HepG2 (cell line): ENCODE measurements around the gene HPS3. TPM values are rescaled to one million over a fixed set of nuclear protein-coding genes. Genes with fewer than 3 reads are reported as not detected.

ENCODE experiments used
- ATAC-seq: fragments of 200-7000 bp; cut with Tn5 transposase; 3 replicates; pipeline ENCODE4 v1.9.1; 2020; ENCODE audit warnings: mild to moderate bottlenecking, moderate library complexity
- BruUV-seq: library from RNA; stranded (reverse); fragments of 400-500 nt; replicated peaks from 2 replicates; lab custom pipeline; 2021; lab: Mats Ljungman, UMichigan
- CTCF ChIA-PET: fragments of 300-600 bp; formaldehyde crosslinking; extraction: SDS; loops from one replicate; lab custom pipeline; 2021; ENCODE audit warnings: low total read pairs, inconsistent platforms, low intra/inter-chr PET ratio; lab: Yijun Ruan, JAX
- POLR2A ChIA-PET: fragments of 350-600 bp; sonication (Branson Sonifier 250); formaldehyde crosslinking; loops from one replicate; lab custom pipeline; 2020; ENCODE audit warnings: antibody characterized with exemption, inconsistent platforms; lab: Yijun Ruan, JAX
- DNase-seq: peaks from one replicate; pipeline ENCODE4 v3.0.0-alpha.2; 2015; ENCODE audit warnings: low spot score
- FAIRE-seq: peaks from 3 replicates; lab custom pipeline; 2011; peaks lifted over from hg19 to GRCh38; lab: Jason Lieb, UNC
- H2AFZ ChIP-seq: one replicate; pipeline ENCODE4 v1.6.1; 2011; ENCODE audit warnings: low read length, inconsistent platforms
- H3K27ac ChIP-seq: fragments of 300-600 bp; 3 replicates; pipeline ENCODE4 v1.8.0; 2011; ENCODE audit warnings: mixed run types, mild to moderate bottlenecking, mixed read lengths, low read length, inconsistent platforms; ENCODE audit not compliant: insufficient read depth; ENCODE audit errors: extremely low read length
- H3K27me3 ChIP-seq, 2 experiments: fragments of 200-600 bp in 1 of 2; 2 replicates in 1 of 2; 3 replicates in 1 of 2; pipeline versions ENCODE4 v1.6.0 to v1.8.0; 2011; ENCODE audit warnings: low read length in 2 of 2, mild to moderate bottlenecking in 2 of 2, moderate library complexity in 2 of 2, inconsistent platforms in 1 of 2; ENCODE audit not compliant: insufficient read depth in 2 of 2, control insufficient read depth in 1 of 2
- H3K36me3 ChIP-seq, 2 experiments: fragments of 200-600 bp in 1 of 2; replicated peaks in 1 of 2; 2 replicates in 1 of 2; 3 replicates in 1 of 2; pipeline versions ENCODE4 v1.5.1 to v1.8.0; 2011; ENCODE audit warnings: low read length in 2 of 2, inconsistent platforms in 1 of 2; ENCODE audit not compliant: insufficient read depth in 2 of 2, control insufficient read depth in 1 of 2
- H3K4me1 ChIP-seq: 2 replicates; pipeline ENCODE4 v1.5.1; 2012; ENCODE audit warnings: low read length, inconsistent platforms; ENCODE audit not compliant: insufficient read depth
- H3K4me2 ChIP-seq: 2 replicates; pipeline ENCODE4 v1.6.0; 2011; ENCODE audit warnings: low read depth, low read length, inconsistent platforms
- H3K4me3 ChIP-seq, 3 experiments: fragments of 200-600 bp in 1 of 3; sonication (generic), shearing (Covaris generic) in 1 of 3; replicated peaks in 1 of 3; 2 replicates each; pipeline ENCODE4 v1.5.1; 2011 to 2016; ENCODE audit warnings: low read length in 3 of 3, inconsistent platforms in 2 of 3, low read depth in 2 of 3, mild to moderate bottlenecking in 2 of 3, control low read depth in 1 of 3, mixed read lengths in 1 of 3; ENCODE audit not compliant: insufficient read depth in 1 of 3
- H3K79me2 ChIP-seq: one replicate; pipeline ENCODE4 v1.6.1; 2011; ENCODE audit warnings: low read length, inconsistent platforms; ENCODE audit not compliant: insufficient read depth
- H3K9ac ChIP-seq: 2 replicates; pipeline ENCODE4 v1.6.0; 2011; ENCODE audit warnings: mild to moderate bottlenecking, low read depth, low read length, inconsistent platforms; ENCODE audit not compliant: insufficient read depth
- H3K9me3 ChIP-seq: 2 replicates; pipeline ENCODE4 v1.5.1; 2012; ENCODE audit warnings: mild to moderate bottlenecking, low read length
- H4K20me1 ChIP-seq: 2 replicates; pipeline ENCODE4 v1.6.0; 2011; ENCODE audit warnings: inconsistent platforms, mild to moderate bottlenecking, low read length, moderate library complexity; ENCODE audit not compliant: insufficient read depth
- E2F5 ChIP-seq: sonication (generic); formaldehyde crosslinking; conservative IDR thresholded peaks from 2 replicates; pipeline ENCODE4 v1.4.0; 2020; ENCODE audit warnings: missing genetic modification reagents
- NR2C2 ChIP-seq: sonication (generic); formaldehyde crosslinking; IDR thresholded peaks from 2 replicates; pipeline ENCODE4 v1.4.0; 2020; ENCODE audit warnings: missing genetic modification reagents, mild to moderate bottlenecking, moderate library complexity, borderline replicate concordance
- NRL ChIP-seq: sonication (generic); formaldehyde crosslinking; IDR thresholded peaks from 2 replicates; pipeline ENCODE4 v1.5.0; 2020; ENCODE audit warnings: missing genetic modification reagents, mild to moderate bottlenecking, moderate library complexity, borderline replicate concordance
- POGZ ChIP-seq: sonication (generic); formaldehyde crosslinking; IDR thresholded peaks from 2 replicates; pipeline ENCODE4 v1.4.0; 2020; ENCODE audit warnings: mild to moderate bottlenecking, missing genetic modification reagents
- POLR2AphosphoS2 ChIP-seq: IDR thresholded peaks from 2 replicates; pipeline ENCODE4 v1.6.1; 2011; ENCODE audit warnings: low read depth, low read length, improper control_type of control experiment
- SIX1 ChIP-seq: sonication (generic); formaldehyde crosslinking; IDR thresholded peaks from 2 replicates; pipeline ENCODE4 v1.4.0; 2020; ENCODE audit warnings: missing genetic modification reagents, borderline replicate concordance
- TCF7L2 ChIP-seq: IDR thresholded peaks from 2 replicates; pipeline ENCODE4 v1.6.1; 2011; ENCODE audit warnings: mild to moderate bottlenecking, low read depth, low read length, moderate library complexity
- ZBTB26 ChIP-seq: IDR thresholded peaks from 2 replicates; pipeline ENCODE4 v1.6.1; 2016; ENCODE audit warnings: missing compliant biosample characterization, missing genetic modification reagents, borderline replicate concordance
- ZGPAT ChIP-seq: IDR thresholded peaks from 2 replicates; pipeline ENCODE4 v1.6.1; 2016; ENCODE audit warnings: mild to moderate bottlenecking
- ZMYM3 ChIP-seq: sonication (generic); formaldehyde crosslinking; IDR thresholded peaks from 2 replicates; pipeline ENCODE4 v1.5.1; 2020; ENCODE audit warnings: mild to moderate bottlenecking, missing genetic modification reagents
- ZMYM4 ChIP-seq: sonication (generic); formaldehyde crosslinking; IDR thresholded peaks from 2 replicates; pipeline ENCODE4 v1.8.1; 2023; ENCODE audit warnings: mild to moderate bottlenecking, missing genetic modification reagents
- ZNF207 ChIP-seq: fragments of 450-650 bp; IDR thresholded peaks from 2 replicates; pipeline ENCODE4 v1.6.1; 2016; ENCODE audit warnings: antibody characterized with exemption, borderline replicate concordance
- ZNF30 ChIP-seq: sonication (generic); formaldehyde crosslinking; IDR thresholded peaks from 2 replicates; pipeline ENCODE4 v1.5.0; 2020; ENCODE audit warnings: mild to moderate bottlenecking, missing genetic modification reagents
- ZNF672 ChIP-seq: sonication (generic); formaldehyde crosslinking; IDR thresholded peaks from 2 replicates; pipeline ENCODE4 v1.8.1; 2022; ENCODE audit warnings: missing genetic modification reagents
- ZNF75D ChIP-seq: sonication (generic); formaldehyde crosslinking; IDR thresholded peaks from 2 replicates; pipeline ENCODE4 v1.8.1; 2023; ENCODE audit warnings: missing genetic modification reagents, mild to moderate bottlenecking, borderline replicate concordance
- WGBS: methylation state at CpG from one replicate; pipeline ENCODE4 v1.1.6; 2017; ENCODE audit warnings: low lambda C conversion rate; 5-methylcytosine and 5-hydroxymethylcytosine counted together
- in situ Hi-C: cut with HindIII; loops from 2 replicates; pipeline ENCODE4 v1.10.0; 2017; ENCODE audit warnings: low pct_unique_long_range_greater_than_20kb; ENCODE audit not compliant: extremely low pct_ligation_motif_present
- intact Hi-C: fragments of 100-400 bp; cut with micrococcal nuclease; formaldehyde crosslinking; loops from one replicate; pipeline ENCODE4 v1.10.0; 2022; ENCODE audit not compliant: unreplicated experiment
- polyA plus RNA-seq, 8 experiments: library from polyadenylated mRNA; depleted of rRNA in 3 of 8; stranded (reverse) in 7 of 8; unstranded in 1 of 8; fragments of >200 nt; fragmentation: Illumina TruSeq in 4 of 8; extraction: Trizol in 4 of 8; gene quantifications; 2 replicates each; pipeline versions ENCODE4 v1.2.1 to v1.2.3, GENCODE V29; 2011 to 2016; ENCODE audit warnings: low read depth in 4 of 8, missing spikeins in 1 of 8, mixed read lengths in 1 of 8; ENCODE audit not compliant: insufficient read depth in 1 of 8
- total RNA-seq, 5 experiments: library from RNA; depleted of rRNA; stranded (reverse); fragments of >200 nt; fragmentation: Illumina TruSeq; extraction: Trizol; gene quantifications; 2 replicates each; pipeline ENCODE4 v1.2.3, GENCODE V29; 2016; ENCODE audit warnings: low read depth in 1 of 5

The HPS3 gene
- total and polyA plus RNA-seq, 2 of the 13 experiments (the other 11 are each of a cell fraction or from before 2014, with no cell fraction given), result 9.5 to 18.9 TPM

DNA sequence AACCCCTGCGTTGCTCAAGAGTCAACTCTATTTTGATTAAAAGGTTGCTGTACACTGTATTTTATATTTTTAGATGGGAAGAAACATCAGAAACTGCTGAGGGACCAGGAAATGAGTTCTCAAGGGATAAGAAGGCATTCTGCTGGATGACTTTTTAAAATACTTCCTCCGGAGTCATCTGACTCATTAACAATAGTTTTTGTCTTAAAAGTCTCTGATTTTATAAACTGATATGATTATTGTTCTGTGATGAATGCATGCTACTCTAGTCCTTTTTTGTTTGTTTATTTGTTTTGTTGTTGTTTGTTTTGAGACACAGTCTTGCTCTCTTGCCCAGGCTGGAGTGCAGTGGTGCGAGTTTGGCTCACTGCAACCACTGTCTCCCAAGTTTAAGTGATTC lies 25.0 kb upstream of the HPS3 start:
- H4K20me1 ChIP-seq, result no peaks in the 10 kb centered on the region
- intact Hi-C loops (no loop called here), in situ Hi-C loops (no loop called here)
- no peak overlapping the region for H3K4me3 ChIP-seq
- CTCF ChIA-PET, result no interaction called here
- FAIRE-seq (no peak), DNase-seq (no peak), ATAC-seq (no peak)
- H2AFZ ChIP-seq, result no peak overlapping the region
- no peaks in the 10 kb centered on the region for H3K79me2 ChIP-seq
- no peaks in the 10 kb centered on the region for H3K36me3 ChIP-seq
- H3K9ac ChIP-seq, result no peak overlapping the region
- POLR2A ChIA-PET, result no interaction called here
- H3K9me3 ChIP-seq, result peaks cover 12% of the 10 kb centered on the region
- no peak for TF ChIP-seq NRL (CRISPR knock-in tag)
- BruUV-seq, result no TSS peak
- H3K27me3 ChIP-seq, result no peaks in the 10 kb centered on the region
- no peak overlapping the region for H3K4me2 ChIP-seq
- H3K4me1 ChIP-seq, result no peaks in the 10 kb centered on the region
- 72% methylated on average over 3 of the region's 3 CpGs for WGBS
- no peak overlapping the region for H3K27ac ChIP-seq

GRCh38 chr3:149114458-149114857 lies 15.0 kb upstream of the HPS3 start:
- BruUV-seq, result no TSS peak
- CTCF ChIA-PET, result no interaction called here
- TF ChIP-seq ZMYM4 (CRISPR knock-in tag) (no peak), E2F5 (no peak), ZMYM3 (CRISPR knock-in tag) (no peak), ZNF75D (CRISPR knock-in tag) (no peak), ZNF30 (CRISPR knock-in tag) (no peak), POGZ (CRISPR knock-in tag) (no peak), ZGPAT (no peak), ZNF672 (no peak), TCF7L2 (no peak), ZBTB26 (CRISPR knock-in tag) (no peak), POLR2AphosphoS2 (no peak), SIX1 (CRISPR knock-in tag) (no peak), ZNF207 (no peak), NR2C2 (CRISPR knock-in tag) (no peak)

More at GRCh38 chr3:149114458-149114857, 15.0 kb upstream of the HPS3 start:
- peaks cover 2 to 10% of the 10 kb centered on the region in 2 experiments; a peak in 2 of 5 replicates for H3K27me3 ChIP-seq
- no peaks in the 10 kb centered on the region for H3K79me2 ChIP-seq
- no peak overlapping the region for H3K4me2 ChIP-seq
- H3K36me3 ChIP-seq, result no peaks in the 10 kb centered on the region
- H3K9ac ChIP-seq, result no peak overlapping the region
- ATAC-seq (no peak), FAIRE-seq (no peak), DNase-seq (no peak)
- H4K20me1 ChIP-seq, result no peaks in the 10 kb centered on the region
- peaks cover 12% of the 10 kb centered on the region; the same call in 1 of the 2 replicates for H3K4me1 ChIP-seq
- no peak overlapping the region for H3K27ac ChIP-seq
- 50% methylated on average over 1 of the region's 1 CpG for WGBS
- intact Hi-C loops (no loop called here), in situ Hi-C loops (loop anchor here (10.0 kb wide), 1 partner anchor 160 kb away; no protein-coding TSS in a partner anchor)
- H3K4me3 ChIP-seq, result no peak overlapping the region
- POLR2A ChIA-PET, result no interaction called here
- no peak overlapping the region for H2AFZ ChIP-seq
- H3K9me3 ChIP-seq, result no peaks in the 10 kb centered on the region
